ENCODE data around the gene CAMTA1.
A peak's percentile ranks its signal among the peaks of the same experiment; 100 is the strongest.

The CAMTA1 gene

GRCh38 chr1:7616076-7616832, 831.0 kb downstream of the CAMTA1 start:
- peak; percentile 12 for DNase-seq (ENCODE audit: low read depth)

DNA sequence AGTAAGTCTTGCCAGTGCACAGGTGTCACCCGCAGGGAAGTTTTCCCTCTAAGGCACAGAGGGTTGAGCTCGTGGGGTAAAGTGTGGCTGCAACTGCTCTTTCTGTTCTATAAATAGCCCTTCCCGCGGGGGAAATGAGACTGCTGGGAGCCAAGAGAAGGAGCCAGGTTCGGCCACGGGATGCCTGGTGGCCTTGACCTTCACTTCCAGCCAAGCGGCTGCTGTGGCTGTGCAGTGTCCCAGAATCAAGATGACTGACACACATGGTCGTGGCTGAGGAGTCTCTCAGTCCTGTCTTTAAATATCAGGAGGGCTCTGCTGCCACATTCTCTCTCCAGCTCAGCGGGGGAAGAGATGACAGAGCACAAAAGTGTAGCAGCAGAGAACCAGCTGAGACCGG, 831.7 kb downstream of the CAMTA1 start:
- no peak for DNase-seq (ENCODE audit: low read depth)

DNA sequence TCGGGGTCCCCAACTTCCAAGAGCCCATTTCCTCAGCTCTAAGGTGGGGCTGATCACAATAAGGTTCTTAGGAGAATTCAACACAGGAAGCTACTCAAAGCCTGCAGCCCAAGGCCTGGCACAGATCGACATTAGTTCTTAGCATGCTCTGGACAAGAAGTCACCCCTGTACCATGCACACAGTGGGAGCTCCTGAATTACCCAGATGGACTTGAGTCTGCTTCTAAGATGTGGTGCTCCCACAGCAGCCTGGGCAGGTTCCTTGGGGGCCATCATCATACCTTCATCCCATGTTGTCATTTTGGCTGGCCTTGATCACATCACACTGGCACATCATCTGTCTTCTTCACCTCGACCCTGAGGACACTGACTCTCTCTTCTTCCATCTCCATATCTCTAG, 832.6 kb downstream of the CAMTA1 start:
- DNase-seq (ENCODE audit: low read depth) = no peak

- no peak for DNase-seq (ENCODE audit: low read depth)
Observed at GRCh38 chr1:7620196-7620595, 834.9 kb downstream of the CAMTA1 start.

DNA sequence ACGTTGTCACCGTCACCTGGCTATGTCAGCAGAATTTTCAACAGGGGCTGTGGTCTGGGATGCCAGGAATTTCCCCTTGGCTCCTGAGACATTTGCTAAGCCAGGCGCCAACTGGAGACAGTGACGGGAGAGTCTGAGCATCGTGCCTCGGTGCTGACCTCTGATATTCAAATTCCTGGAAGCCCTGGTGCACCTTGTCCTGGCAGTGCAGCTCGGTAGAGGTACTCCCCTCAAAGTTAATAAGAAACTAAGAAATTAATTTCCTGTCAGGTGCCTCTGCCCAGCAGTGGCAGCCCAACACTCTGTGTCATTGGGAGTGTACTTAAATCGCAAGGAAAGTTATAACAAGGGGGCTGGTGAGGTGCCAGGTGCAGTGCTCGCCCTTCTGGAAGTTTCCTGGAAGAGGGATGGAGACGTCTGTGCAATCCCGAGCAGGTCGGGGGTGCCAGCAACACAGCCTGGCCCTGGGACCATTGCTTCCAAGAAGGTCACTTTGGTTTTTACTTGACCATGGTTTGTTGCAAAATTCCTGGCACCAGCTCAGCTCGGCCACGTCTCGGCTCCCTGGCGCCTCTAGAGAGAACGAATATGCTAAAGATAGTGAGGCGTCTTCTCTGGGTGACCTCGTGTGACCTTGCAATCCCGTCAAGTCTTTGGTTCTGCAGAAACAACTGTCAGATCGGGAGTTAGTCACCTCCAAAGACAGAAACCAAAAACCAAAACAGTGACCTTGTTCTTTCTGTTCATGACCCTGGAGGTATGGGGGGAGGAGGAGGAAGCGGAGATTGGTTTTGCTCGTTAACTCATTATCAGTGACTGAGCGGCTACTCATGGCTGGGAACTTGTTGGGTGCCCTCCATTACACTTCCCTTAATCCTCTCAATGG, 836.3 kb downstream of the CAMTA1 start:
- DNase-seq (ENCODE audit: low read depth) = no peak

DNA sequence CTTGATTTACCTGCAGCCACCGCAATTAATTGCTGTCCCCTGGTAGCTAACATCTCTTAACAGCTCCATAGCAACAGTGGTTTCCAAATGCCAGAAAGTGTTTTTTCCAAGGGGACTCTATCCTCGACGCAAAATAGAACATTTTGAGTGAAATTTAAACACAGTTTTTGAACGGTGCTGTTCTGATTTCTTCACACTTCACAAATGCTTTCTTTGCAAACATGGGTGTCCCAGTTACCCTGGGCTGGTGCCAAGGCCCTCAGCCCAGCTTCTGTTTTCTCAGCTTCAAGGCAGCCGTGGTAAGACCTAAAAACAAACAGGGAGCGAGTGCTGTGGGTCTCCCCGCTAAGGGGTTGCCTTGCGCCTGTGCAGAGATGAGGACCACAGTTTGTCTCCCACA, 838.6 kb downstream of the CAMTA1 start:
- no peak for DNase-seq (ENCODE audit: low read depth)

- DNase-seq (ENCODE audit: low read depth) = no peak
Observed at GRCh38 chr1:7624791-7625355, 839.6 kb downstream of the CAMTA1 start.

GRCh38 chr1:7625401-7625800, 840.1 kb downstream of the CAMTA1 start:
- no peak for DNase-seq (ENCODE audit: low read depth)

DNA sequence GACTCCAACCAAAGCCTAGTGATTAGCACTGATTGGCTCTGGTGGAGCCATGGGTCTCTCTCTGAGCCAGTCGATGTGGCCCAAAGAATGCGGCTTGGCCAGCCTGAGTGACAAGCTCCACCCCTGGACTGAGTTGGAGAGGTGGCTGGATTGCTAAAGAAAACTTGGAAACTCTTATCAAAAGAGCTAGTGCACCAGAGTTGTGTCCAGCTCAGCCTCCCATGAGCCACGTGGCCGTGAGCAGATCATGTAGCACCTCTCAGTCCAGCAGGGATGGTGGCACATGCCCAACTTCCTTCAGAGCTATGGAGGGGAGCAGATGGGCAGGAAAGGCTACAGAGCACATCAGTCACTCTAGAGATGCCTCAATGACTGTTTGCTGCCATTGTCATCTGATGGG, 843.0 kb downstream of the CAMTA1 start:
- DNase-seq (ENCODE audit: low read depth) = no peak

DNA sequence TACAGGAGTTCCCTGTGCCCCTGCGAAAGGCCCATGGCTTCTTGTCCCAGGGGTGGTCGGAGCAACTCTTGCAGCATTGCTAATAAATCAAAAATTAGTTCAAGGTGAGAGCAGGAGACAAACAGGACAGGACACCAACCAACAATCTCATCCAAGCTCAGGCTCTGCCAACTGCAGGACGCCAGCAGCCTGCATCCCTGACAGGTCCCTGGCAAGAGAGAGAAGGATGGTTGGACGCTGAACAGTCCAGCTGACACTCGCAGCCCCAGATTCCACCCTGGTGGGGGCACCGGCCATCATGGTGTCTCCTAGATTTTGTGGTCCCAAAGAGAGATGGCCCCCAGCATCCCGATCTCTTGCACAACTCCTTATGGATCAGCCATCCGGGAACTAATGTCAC, 843.8 kb downstream of the CAMTA1 start:
- DNase-seq (ENCODE audit: low read depth) = no peak

GRCh38 chr1:7629465-7630195, 844.4 kb downstream of the CAMTA1 start:
- peak; percentile 14 for DNase-seq (ENCODE audit: low read depth)

DNA sequence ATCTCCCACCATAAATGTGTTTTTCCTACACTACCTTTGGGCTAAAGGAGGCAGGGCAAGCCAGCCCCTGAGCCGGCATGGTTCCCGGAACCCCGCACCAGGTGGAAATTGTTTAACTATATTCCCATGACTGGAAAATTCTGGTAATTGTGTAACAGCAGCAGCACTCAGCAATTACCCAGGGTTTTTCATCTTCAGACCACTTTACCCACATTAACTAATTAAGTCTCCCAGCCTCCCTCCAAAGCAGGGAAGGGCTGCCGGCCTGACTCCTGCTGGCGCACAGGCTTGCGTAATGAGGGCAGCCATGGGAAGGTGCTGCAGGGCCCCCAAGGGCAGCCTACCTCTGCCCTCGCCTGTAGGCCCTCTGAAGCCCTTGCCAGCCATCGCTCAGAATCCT, 845.1 kb downstream of the CAMTA1 start:
- DNase-seq (ENCODE audit: low read depth) = no peak

- no peak for DNase-seq (ENCODE audit: low read depth)
Observed at GRCh38 chr1:7632176-7632575, 846.9 kb downstream of the CAMTA1 start.

GRCh38 chr1:7632681-7633080, 847.4 kb downstream of the CAMTA1 start:
- no peak for DNase-seq (ENCODE audit: low read depth)

DNA sequence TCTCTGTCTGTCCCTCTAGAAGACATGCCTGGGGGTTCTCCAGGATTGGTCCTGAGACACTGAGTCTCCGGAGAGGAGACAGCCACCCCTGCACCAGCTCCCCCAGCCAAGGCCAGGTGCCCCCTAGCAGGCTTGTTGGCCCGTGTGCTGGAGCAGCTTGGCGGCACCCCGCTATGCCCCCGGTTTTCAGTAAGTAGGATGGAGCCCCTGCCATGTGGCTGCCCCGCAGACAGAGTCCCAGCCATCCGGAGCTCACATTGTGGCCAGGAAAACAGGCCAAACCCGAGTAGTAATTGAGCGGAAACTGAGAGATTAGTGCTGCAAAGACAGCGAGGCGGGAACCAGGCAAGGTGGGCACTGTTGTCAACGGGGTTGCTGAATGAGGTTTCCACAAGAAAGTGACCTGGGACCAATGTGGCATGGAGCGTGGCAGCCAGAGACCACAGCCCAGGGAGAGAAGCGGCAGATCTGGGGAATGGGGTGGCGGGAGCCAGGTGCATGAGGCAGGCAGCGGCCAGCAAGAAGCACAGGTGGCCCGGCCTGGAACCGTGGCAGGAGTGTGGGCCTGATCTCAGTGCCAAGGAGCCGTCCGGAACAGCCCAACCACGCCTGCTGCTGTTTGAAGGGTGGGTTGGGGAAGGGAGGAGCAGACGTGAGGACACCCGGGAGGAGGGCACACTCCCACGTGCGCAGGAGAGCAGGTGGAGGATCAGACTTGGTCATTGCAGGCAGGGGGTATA, 848.4 kb downstream of the CAMTA1 start:
- no peak for DNase-seq (ENCODE audit: low read depth)

DNA sequence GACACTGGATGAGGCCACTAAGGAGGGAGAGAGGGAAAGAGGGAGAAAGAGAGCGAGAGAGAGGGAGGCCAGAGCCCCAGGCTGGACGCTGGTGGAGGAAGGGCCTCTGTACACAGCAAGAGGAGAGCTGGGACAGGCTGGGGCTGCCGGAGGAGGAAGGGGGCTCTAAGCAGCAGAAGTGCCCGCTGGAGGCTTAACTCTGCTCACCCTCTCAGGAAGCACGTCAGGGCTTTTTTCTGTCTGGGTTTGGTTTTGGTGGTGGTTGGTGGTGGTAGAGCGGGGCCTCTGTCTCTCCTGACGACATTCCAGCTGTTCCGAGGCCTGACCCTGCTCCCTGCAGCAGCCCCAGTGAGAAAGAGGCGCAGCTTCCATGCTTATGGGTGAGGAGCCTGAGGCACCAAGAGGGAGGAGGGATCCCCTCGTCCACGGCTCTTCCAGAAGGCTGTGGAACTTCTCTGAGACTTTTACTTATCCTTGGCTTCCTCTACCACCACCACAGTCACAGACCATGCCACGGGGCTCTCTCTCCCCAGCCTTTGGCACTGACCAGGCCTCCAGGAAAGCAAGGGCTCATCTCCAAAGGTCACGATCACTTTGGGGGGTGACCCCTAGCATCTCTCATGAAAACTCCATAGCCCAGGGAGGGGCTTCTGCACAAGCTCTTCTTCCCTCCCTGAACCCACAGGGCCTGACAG, 849.4 kb downstream of the CAMTA1 start:
- DNase-seq (ENCODE audit: low read depth) = no peak

GRCh38 chr1:7636795-7637526, 851.7 kb downstream of the CAMTA1 start:
- DNase-seq (ENCODE audit: low read depth) = no peak

DNA sequence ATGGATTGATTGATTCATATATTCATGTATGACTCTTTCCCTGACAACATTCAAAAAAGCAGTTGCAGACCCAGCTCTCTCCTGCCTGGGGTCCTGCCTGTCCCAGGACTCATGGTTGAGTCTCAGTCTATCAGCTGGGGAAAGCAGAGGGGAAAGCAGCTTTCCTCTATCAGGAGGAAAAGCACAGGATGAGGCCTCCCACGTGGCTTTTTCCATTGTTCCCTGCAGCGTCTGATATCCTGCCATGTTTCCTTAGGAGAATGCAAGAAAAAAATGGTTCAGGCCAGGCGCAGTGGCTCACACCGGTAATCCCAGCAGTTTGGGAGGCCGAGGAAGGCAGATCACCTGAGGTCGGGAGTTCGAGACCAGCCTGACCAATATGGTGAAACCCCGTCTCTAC, 852.8 kb downstream of the CAMTA1 start:
- no peak for DNase-seq (ENCODE audit: low read depth)

DNA sequence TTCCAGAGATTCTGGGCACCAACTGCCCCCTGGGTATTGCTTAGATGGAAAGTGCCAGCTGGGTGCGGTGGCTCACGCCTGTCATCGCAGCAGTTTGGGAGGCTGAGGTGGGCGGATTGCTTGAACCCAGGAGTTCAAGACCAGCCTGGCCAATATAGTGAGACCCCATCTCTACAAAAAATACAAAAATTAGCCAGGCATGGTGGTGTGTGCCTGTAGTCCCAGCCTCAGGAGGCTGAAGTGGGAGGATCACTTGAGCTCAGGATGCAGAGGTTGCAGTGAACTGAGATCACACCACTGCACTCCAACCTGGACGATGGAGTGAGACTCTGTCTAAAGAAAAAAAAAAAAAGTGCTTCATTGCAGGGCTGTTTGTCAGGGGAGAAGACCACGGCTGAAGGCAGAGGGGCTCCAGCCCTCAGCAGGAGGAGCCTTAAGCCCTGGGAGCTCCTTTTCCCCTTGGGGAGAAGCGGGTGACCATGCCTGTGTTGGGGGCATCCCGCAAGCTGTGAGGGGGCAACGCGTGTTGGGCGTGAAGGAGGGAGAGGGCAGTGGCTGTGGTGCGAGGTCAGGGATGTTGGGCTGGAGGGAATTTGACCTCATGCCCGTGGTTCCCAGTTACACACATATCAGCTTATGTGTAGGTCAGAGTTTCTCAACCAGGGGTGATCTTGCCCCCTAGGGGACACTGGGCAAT, 854.3 kb downstream of the CAMTA1 start:
- DNase-seq (ENCODE audit: low read depth) = no peak

DNA sequence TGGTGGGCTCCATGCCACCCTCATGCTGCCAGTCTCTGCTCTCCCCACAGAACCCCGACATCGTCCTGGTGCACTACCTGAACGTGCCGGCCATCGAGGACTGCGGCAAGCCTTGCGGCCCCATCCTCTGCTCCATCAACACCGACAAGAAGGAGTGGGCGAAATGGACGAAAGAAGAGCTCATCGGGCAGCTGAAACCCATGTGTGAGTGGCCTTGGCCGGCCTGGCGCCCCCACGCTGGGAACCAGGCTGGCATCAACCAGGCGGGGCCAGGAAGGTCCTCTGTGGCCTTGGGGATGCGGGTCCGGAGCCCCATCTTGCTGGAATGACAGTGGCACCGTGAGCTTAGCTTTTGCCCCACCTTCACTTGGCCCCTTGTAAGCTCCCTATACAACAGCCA, 855.1 kb downstream of the CAMTA1 start:
- no peak for DNase-seq (ENCODE audit: low read depth)
